ENCODE data around the gene ROBO1. TPM values are rescaled to one million over a fixed set of nuclear protein-coding genes. Genes with fewer than 3 reads are reported as not detected.

ROBO1 gene
- total and polyA plus RNA-seq, 2 of the 8 experiments (the other 6 are each of a cell fraction or from before 2014, with no cell fraction given) = 51.4 to 91.0 TPM

DNA sequence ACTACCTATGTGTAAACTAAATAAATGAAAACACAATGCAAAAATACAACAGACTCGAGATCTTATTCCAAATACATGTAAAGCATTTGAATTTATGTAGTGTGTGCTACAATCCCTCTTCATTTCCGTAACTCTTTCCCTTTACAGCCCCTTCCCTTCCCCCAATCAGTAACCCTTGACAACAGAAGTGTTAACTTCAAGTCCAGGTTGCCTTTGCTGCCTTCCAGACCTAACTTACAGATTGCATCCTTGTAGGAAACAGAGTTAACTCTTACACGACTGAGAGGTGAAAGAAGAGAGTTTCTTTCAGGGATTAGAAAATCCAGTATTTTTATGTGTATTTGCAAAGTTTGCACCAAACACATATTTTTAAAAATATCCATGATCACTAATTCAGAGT is 1.4 kb upstream of the ROBO1 start:
- no peaks in the 10 kb centered on the region for H3K79me1 ChIP-seq (ENCODE audit: low read depth, low read length)
- ChIA-PET CTCF (ENCODE audit: partially characterized antibody) (no interaction called here), POLR2A (ENCODE audit: partially characterized antibody) (no interaction called here)
- H3K9ac ChIP-seq (replicated peaks in 1 of 4; ENCODE audit: extremely low read depth in 1 of 4, low read depth in 3 of 4, low read length in 3 of 4) = no peak overlapping the region
- H3K14ac ChIP-seq (ENCODE audit: insufficient read length) = no peak overlapping the region
- H4K5ac ChIP-seq (ENCODE audit: insufficient read length, low read depth, low read length) = no peak overlapping the region
- no peak for TF ChIP-seq BRCA1 (IDR thresholded peaks at IDR 0.05; ENCODE audit: low read depth, low read length)
- no peak for TF ChIP-seq SIRT6 (IDR thresholded peaks at IDR 0.05; ENCODE audit: low read length)
- no peak for TF ChIP-seq JUN (IDR thresholded peaks at IDR 0.05; ENCODE audit: low read depth, low read length)
- no peak for TF ChIP-seq SP4 (IDR thresholded peaks at IDR 0.05; ENCODE audit: low read length)
- H3K56ac ChIP-seq (replicated peaks; ENCODE audit: insufficient read length, low read depth, low read length) = no peak overlapping the region
- no peak overlapping the region for H2BK15ac ChIP-seq (ENCODE audit: low read length)
- H2AK5ac ChIP-seq (ENCODE audit: low read depth, low read length) = no peak overlapping the region
- H2BK120ac ChIP-seq (replicated peaks; ENCODE audit: low read depth, low read length) = no peak overlapping the region
- H4K20me1 ChIP-seq (replicated peaks in 1 of 2; ENCODE audit: control insufficient read depth in 1 of 2, insufficient read depth in 2 of 2, low read length in 2 of 2) = no peaks in the 10 kb centered on the region
- DNase-seq (ENCODE audit: low read depth in 1 of 2, low spot score in 2 of 2) (no peak), FAIRE-seq (peak; percentile 70)
- no peak overlapping the region for H3K4ac ChIP-seq (replicated peaks; ENCODE audit: insufficient read length, low read depth, low read length)
- H3K4me2 ChIP-seq (ENCODE audit: insufficient read depth in 1 of 2, low read depth in 2 of 2, low read length in 2 of 2) = 0 out of 4 replicates have a peak overlapping the region, but pooled peaks of 1 of the 2 experiments have one; percentile 17
- no peak overlapping the region for H2BK5ac ChIP-seq (ENCODE audit: low read depth, low read length)
- H3K23ac ChIP-seq (ENCODE audit: insufficient read length) = no peak overlapping the region
- peaks cover 9% of the 10 kb centered on the region in 2 experiments for H3K9me3 ChIP-seq (ENCODE audit: insufficient read depth in 2 of 2, low read depth in 1 of 2, low read length in 1 of 2)
- WGBS, 2 experiments (ENCODE audit: extremely low coverage in 1 of 2, insufficient coverage in 1 of 2, insufficient read length in 1 of 2, insufficient replicate concordance in 2 of 2, low coverage in 1 of 2, low lambda C conversion rate in 2 of 2, missing lambda C conversion rate in 1 of 2) = 15% methylated on average over 3 of the region's 3 CpGs; no CpG with 5 or more reads in 1 of the 2 experiments
- H4K91ac ChIP-seq (replicated peaks; ENCODE audit: insufficient read length, low read length) = no peak overlapping the region
- H2BK12ac ChIP-seq (ENCODE audit: low read depth, low read length) = no peak overlapping the region
- H3K4me3 ChIP-seq (ENCODE audit: extremely low read depth in 1 of 4, insufficient read depth in 2 of 4, low read depth in 3 of 4, low read length in 4 of 4) = no peak overlapping the region
- no peak overlapping the region for H2BK20ac ChIP-seq (ENCODE audit: low read length)
- no peak overlapping the region for H2AFZ ChIP-seq (ENCODE audit: low read length)
- H3K18ac ChIP-seq (ENCODE audit: extremely low read depth, low read length) = no peak overlapping the region
- no peak overlapping the region for H4K8ac ChIP-seq (ENCODE audit: extremely low read depth, insufficient read depth, low read length)
- no peaks in the 10 kb centered on the region for H3K36me3 ChIP-seq (ENCODE audit: control insufficient read depth in 2 of 4, insufficient read depth in 4 of 4, low read length in 3 of 4)
- peaks cover 15 to 35% (median 27%) of the 10 kb centered on the region in 4 experiments for H3K27me3 ChIP-seq (replicated peaks in 1 of 4; ENCODE audit: control insufficient read depth in 3 of 4, extremely low read depth in 1 of 4, insufficient read depth in 3 of 4, low read length in 3 of 4)
- H3K27ac ChIP-seq (ENCODE audit: low read depth, low read length) = no peak overlapping the region
- peaks cover 16% of the 10 kb centered on the region for H3K23me2 ChIP-seq (ENCODE audit: low read depth, low read length)
- no peaks in the 10 kb centered on the region for H3K79me2 ChIP-seq (ENCODE audit: control insufficient read depth in 1 of 2, insufficient read depth in 2 of 2, low read length in 2 of 2)
- peaks cover 0 to 9% (median 4%) of the 10 kb centered on the region in 4 experiments; a peak in 6 of 7 replicates for H3K4me1 ChIP-seq (replicated peaks in 1 of 4; ENCODE audit: control insufficient read depth in 3 of 4, insufficient read depth in 4 of 4, low read length in 3 of 4)
